Right lobe of liver (tissue), 6 donors: ENCODE data around the gene FSTL4. TPM values are rescaled to one million over a fixed set of nuclear protein-coding genes. Genes with fewer than 3 reads are reported as not detected.

Experiments
- ATAC-seq, 4 donors: fragments of 200-7000 bp; cut with Tn5 transposase; one replicate each; pipeline ENCODE4 v1.9.1; 2020; ENCODE audit warnings: mild to moderate bottlenecking in 4 of 4, moderate library complexity in 4 of 4
- DNase-seq, 3 donors: peaks; one replicate each; pipeline ENCODE4 v3.0.0-alpha.2; 2020
- H3K27ac ChIP-seq, 3 donors: fragments of 200-600 bp; one replicate each; pipeline ENCODE4 v1.8.0; 2022
- H3K27me3 ChIP-seq, 2 donors: fragments of 200-600 bp; one replicate each; pipeline ENCODE4 v1.8.0; 2022
- H3K36me3 ChIP-seq, 4 donors: fragments of 200-600 bp; sonication (generic) in 1 of 4; one replicate each; pipeline versions ENCODE4 v1.5.1 to v1.8.0; 2017 to 2022; ENCODE audit warnings: control low read depth in 1 of 4
- H3K4me1 ChIP-seq, 4 donors: fragments of 200-600 bp; sonication (generic) in 1 of 4; one replicate each; pipeline versions ENCODE4 v1.5.1 to v1.8.0; 2017 to 2022; ENCODE audit warnings: control low read depth in 1 of 4
- H3K4me3 ChIP-seq, 3 donors: fragments of 200-600 bp; one replicate each; pipeline ENCODE4 v1.8.0; 2022
- H3K9me3 ChIP-seq, 4 donors: fragments of 200-600 bp; sonication (generic) in 1 of 4; one replicate each; pipeline versions ENCODE4 v1.5.1 to v1.8.0; 2017 to 2022; ENCODE audit warnings: control low read depth in 1 of 4
- POLR2A ChIP-seq: fragments of 450-650 bp; IDR thresholded peaks from one replicate; pipeline ENCODE4 v1.6.1; 2017; ENCODE audit warnings: antibody characterized with exemption, mild to moderate bottlenecking
- WGBS: methylation state at CpG from one replicate; pipeline ENCODE4 v1.1.6; 2018; ENCODE audit warnings: low coverage, low lambda C conversion rate; ENCODE audit not compliant: insufficient coverage; ENCODE audit errors: missing lambda C conversion rate; 5-methylcytosine and 5-hydroxymethylcytosine counted together
- intact Hi-C, 2 donors: fragments of 100-400 bp; cut with DNase I; formaldehyde crosslinking; loops; one replicate each; pipeline versions ENCODE4 v1.11.2 to v1.14.1; 2022
- total RNA-seq, 6 experiments: library from RNA; depleted of rRNA in 2 of 6; stranded (reverse); fragments of >200 nt in 2 of 6; fragmentation: NEBNext Ultra II Directional in 3 of 6; extraction: Animal tissue kit (Norgen Biotek cat#: 25700) in 3 of 6; gene quantifications; one replicate each; pipeline versions ENCODE4 v1.1.0 to v1.2.4, GENCODE V29; 2016 to 2023
- TF ChIP-seq, protein P1 (sequence below), 4 donors: fragments of 200-600 bp in 3 of 4; fragments of 450-650 bp in 1 of 4; IDR thresholded peaks; one replicate each; pipeline versions ENCODE4 v1.5.1 to v1.8.0; 2016 to 2022; ENCODE audit warnings: antibody characterized with exemption in 4 of 4, mild to moderate bottlenecking in 2 of 4
- donor health status: DM: no; HTN: yes; CAD: no.
- donor health status: DM: no; HTN: no; CAD: no.
- donor health status: DM: no; HTN: no; CAD: no.
- donor health status: DM: no; HTN: yes; CAD: no.
- donor health status: DM: no; HTN: yes; CAD: no.

FSTL4 gene
- total RNA-seq, 6 experiments from 2014 or later, result 0.62 to 1.3 (median 0.80) TPM; not detected in 3

DNA sequence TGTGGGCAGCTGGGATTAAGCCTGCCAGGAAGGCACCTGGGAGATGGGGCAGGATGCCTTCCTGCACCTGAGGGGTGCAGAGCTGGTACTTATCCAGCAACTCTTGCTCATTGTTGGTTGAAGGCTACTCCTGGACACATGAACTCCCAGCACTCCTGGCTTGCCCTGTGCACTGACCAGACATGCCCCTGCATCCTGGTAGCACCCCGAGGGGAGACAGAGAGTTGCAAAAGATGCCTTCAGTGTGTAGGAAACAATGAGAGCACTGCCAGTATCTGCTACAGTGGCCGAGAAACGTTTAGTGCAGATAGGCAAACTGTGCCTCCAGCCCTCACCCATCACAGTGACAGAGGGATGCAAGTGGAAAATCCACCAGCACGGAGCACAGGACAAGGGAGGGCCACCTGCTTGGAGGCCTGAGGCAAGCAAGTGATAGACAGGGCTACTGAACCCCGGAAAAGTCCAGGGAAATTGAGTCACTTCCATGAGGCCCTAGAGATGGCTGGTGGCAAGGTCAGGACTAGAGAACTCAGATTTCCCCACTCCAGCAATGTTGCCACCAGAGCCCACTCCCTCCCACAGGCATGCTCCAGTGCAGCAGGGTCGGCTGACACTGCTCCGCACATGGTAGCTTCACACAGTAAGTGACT lies 171.1 kb downstream of the FSTL4 start:
- no peaks in the 10 kb centered on the region for H3K36me3 ChIP-seq
- H3K4me3 ChIP-seq, result no peak overlapping the region
- no peaks in the 10 kb centered on the region for H3K9me3 ChIP-seq
- no peak for TF ChIP-seq POLR2A
- TF ChIP-seq, protein P1, sequence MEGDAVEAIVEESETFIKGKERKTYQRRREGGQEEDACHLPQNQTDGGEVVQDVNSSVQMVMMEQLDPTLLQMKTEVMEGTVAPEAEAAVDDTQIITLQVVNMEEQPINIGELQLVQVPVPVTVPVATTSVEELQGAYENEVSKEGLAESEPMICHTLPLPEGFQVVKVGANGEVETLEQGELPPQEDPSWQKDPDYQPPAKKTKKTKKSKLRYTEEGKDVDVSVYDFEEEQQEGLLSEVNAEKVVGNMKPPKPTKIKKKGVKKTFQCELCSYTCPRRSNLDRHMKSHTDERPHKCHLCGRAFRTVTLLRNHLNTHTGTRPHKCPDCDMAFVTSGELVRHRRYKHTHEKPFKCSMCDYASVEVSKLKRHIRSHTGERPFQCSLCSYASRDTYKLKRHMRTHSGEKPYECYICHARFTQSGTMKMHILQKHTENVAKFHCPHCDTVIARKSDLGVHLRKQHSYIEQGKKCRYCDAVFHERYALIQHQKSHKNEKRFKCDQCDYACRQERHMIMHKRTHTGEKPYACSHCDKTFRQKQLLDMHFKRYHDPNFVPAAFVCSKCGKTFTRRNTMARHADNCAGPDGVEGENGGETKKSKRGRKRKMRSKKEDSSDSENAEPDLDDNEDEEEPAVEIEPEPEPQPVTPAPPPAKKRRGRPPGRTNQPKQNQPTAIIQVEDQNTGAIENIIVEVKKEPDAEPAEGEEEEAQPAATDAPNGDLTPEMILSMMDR (IDR thresholded peaks at IDR 0.05), result no peak
- 59% methylated on average over 3 of the region's 7 CpGs for whole genome bisulfite sequencing
- DNase-seq (no peak), ATAC-seq (no peak)
- H3K27me3 ChIP-seq, result no peaks in the 10 kb centered on the region
- intact Hi-C loops, result no loop called here
- no peaks in the 10 kb centered on the region for H3K4me1 ChIP-seq
- H3K27ac ChIP-seq, result no peak overlapping the region

DNA sequence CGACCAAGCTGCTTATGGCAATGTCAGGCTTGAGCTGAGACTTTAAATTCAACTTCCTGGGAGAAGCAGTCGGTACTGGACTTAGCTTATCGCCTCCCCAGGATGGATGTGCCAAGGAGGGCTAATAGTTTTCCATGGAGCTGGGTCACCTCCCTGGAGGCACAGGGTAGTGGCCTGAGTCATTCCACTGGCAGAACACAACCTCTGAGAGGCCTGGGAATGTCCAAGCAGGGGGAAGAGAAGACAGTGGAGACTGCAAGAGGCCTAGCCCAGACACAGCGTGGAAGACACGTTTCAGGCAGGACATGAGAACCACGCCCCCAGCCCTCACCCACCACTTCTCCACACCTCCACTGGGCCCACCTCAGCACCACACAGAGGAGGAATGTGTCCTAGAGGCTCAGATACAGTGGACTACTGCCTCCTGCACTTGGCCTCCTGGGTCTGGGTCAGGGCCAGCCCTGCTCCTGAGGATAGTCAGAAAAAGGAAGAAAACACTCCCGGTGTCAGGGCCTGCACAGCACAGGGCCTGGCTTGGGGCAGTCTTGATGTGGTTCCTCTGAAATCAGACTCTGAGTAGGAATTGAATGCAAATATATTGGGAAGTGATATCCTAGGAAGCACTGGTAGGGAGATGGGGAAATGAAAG lies 171.8 kb downstream of the FSTL4 start:
- no peak overlapping the region for H3K4me3 ChIP-seq
- no peaks in the 10 kb centered on the region for H3K36me3 ChIP-seq
- peak in 1 of 4 donors; percentile 29 for ATAC-seq
- no peak for DNase-seq
- no peak overlapping the region for H3K27ac ChIP-seq
- no peaks in the 10 kb centered on the region for H3K9me3 ChIP-seq
- no peaks in the 10 kb centered on the region for H3K27me3 ChIP-seq
- intact Hi-C loops, result no loop called here
- 83% methylated on average over 5 of the region's 7 CpGs for WGBS
- H3K4me1 ChIP-seq, result no peaks in the 10 kb centered on the region
- TF ChIP-seq, protein P1 (IDR thresholded peaks at IDR 0.05), result no peak
- no peak for TF ChIP-seq POLR2A

DNA sequence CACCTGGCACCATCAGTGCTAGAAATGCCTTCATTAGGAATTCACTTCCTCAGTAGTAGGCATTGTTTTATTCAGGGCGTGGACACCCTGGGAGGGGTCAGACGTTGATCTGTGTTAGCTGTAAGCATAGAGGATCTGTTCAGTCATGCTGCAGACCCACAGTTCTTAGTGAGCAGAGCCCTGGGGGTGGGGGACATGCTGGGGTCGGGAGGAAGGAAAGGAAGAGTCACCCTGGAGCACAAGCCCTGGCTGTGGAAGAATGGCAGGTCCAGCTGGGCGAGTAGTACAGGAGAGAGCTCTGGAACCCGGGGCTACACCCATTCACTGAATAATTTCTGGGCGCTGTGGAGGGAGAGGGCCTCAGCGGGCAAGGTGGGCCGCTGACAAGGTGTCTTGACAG lies 172.5 kb downstream of the FSTL4 start:
- no peak for TF ChIP-seq POLR2A
- TF ChIP-seq, protein P1 (IDR thresholded peaks at IDR 0.05), result no peak
- H3K4me1 ChIP-seq, result no peaks in the 10 kb centered on the region
- ATAC-seq, result no peak
- intact Hi-C loops, result no loop called here
- H3K27me3 ChIP-seq, result no peaks in the 10 kb centered on the region
- no peak overlapping the region for H3K27ac ChIP-seq
- WGBS, result 33% methylated on average over 1 of the region's 8 CpGs
- DNase-seq, result no peak
- H3K36me3 ChIP-seq, result no peaks in the 10 kb centered on the region
- H3K9me3 ChIP-seq, result no peaks in the 10 kb centered on the region
- H3K4me3 ChIP-seq, result no peak overlapping the region

DNA sequence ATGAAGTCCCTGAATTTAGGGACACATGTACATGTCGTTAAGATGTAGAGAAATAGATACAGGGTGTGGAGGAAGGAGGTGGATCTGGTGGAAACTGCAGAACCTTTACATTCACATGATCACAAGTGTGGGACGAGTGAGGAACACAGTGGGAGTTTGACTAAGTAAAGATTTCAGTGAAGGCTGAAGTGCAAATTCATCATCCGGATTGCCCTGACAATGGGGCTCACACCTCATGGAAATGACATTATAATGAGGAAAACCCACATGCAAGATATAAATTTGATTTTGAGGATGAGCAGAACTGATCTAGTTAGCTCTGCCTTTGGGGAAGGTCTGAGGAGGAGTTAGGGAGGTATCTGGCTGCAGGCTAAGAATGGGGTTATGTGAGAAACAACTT lies 173.9 kb downstream of the FSTL4 start:
- no peak for ATAC-seq
- no peak for DNase-seq

More for the DNA sequence above, 173.9 kb downstream of the FSTL4 start:
- WGBS, result 64% methylated on average over 3 of the region's 3 CpGs
- intact Hi-C loops, result no loop called here
- Histone ChIP-seq H3K27me3 (no peaks in the 10 kb centered on the region), H3K27ac (no peak overlapping the region), H3K4me3 (no peak overlapping the region), H3K36me3 (no peaks in the 10 kb centered on the region), H3K9me3 (no peaks in the 10 kb centered on the region), H3K4me1 (no peaks in the 10 kb centered on the region)
- no peak for TF ChIP-seq POLR2A
- TF ChIP-seq, protein P1 (IDR thresholded peaks at IDR 0.05), result no peak
